NCI-H2029 (cell line): ENCODE measurements around the gene UTP20.

Experiments used
- DNase-seq: peaks from one replicate; lab custom pipeline; 2025; lab: John Stamatoyannopoulos, UW

Gene UTP20

GRCh38 chr12:101280006-101280505, at the start of gene UTP20:
Gene UTP20, plus strand, starts transcription at chr12:101280105. Its CDS starts 178 bp downstream, at chr12:101280283.
- DNase-seq = peak; percentile 89

DNA sequence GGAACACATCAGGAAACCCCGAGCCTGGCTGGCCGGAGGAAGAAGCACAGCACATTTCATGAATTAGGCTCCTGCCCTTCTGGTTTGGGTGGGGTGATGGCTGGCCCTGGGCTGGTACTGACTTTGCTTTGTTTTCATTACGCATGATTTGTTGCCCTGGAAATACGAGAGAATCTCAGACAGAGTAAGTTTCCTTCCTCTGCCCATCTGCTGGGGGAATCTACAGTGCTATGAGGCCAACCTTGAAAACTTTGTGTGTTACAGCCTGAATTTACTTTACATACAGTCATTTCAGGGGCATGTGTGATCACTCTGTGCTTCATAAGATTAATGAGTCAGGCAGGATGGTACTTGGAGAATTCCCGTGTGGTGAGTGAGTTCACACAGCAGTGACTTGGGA, 49.4 kb upstream of the UTP20 start:
- no peak for DNase-seq

GRCh38 chr12:101231636-101232035, 48.3 kb upstream of the UTP20 start:
- no peak for DNase-seq

GRCh38 chr12:101235686-101236085, 44.2 kb upstream of the UTP20 start:
- no peak for DNase-seq

- DNase-seq = no peak
Observed at GRCh38 chr12:101238306-101238705, 41.6 kb upstream of the UTP20 start.

- no peak for DNase-seq
Observed at GRCh38 chr12:101238800-101239329, 41.0 kb upstream of the UTP20 start.

- no peak for DNase-seq
Observed at GRCh38 chr12:101243074-101243473, 36.8 kb upstream of the UTP20 start.

DNA sequence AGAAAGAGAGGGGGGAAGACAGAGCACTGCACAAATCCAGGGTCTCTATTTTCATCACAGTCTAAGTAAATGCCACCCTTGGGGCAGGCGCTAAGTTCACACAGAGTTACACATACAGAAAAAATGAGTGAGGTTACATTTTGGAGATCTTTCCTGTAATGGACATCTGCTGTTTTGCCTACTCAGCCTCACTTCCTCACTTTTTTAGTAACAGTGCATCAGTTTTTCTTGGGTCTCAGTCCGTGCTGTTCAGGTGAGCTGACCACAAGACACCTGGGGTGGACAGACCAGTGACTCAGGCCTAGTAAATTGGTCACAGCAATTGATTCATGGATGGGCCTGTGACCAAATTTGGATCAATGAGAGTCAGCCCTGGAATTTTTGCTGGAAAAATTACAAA, 36.3 kb upstream of the UTP20 start:
- DNase-seq = no peak

DNA sequence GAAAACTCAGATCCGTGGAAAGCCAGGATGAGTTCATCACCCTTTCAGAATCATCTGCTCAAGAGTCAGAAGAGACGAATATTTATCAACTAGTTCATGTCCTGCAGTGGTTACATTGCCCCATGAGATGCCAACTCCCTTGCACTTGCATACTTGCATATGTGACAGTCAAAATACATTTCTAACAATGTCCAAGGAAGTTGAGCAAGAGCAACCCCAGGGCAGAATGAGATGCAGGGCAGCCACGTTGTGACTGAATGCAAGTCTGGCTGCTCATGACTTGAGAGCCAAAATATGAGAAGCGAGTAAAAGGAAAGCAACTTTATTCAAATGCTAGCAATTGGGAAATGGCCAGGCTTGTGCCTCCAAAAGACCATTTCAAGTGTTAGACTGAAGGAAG, 23.6 kb upstream of the UTP20 start:
- no peak for DNase-seq

GRCh38 chr12:101257357-101257756, 22.5 kb upstream of the UTP20 start:
- no peak for DNase-seq

DNA sequence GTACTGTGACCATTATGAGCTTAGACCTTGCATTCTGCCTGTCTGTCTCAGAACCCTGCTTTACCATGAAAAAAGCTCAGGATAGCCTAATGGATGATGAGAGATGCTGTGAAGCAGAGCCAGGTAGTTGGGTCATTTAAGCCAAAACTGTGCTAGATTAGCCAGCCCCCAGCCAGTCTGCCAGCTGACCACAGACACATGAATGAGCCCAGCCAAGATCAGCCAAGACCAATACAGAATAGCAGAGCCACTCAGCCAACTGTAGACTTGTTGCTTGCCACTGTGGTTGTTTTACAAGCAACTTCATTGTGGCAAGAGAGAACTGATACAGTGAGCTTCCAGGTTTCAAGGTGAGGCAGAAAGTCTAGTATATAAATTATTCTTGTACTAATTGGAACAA, 12.8 kb upstream of the UTP20 start:
- no peak for DNase-seq

GRCh38 chr12:101276433-101276832, 3.5 kb upstream of the UTP20 start:
- DNase-seq = no peak

DNA sequence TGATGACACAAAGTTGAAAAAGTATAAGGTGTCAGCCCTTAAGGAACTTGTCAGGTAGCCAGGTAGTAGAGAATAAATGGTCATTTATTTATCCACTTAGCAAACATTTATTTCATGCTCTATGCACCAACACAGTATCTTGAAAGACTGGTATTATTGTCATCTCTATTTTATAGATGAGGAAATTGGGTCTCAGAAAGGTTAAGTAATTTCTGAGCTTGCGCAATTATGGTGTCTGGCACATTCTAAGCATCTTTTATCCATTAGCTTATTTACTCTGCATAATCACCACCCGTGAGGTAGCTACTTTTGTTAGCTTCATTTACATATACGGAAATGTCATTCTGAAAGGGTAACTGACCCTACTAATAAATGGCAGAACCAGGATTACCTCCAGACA, 2.5 kb upstream of the UTP20 start:
- peak; percentile 32 for DNase-seq

DNA sequence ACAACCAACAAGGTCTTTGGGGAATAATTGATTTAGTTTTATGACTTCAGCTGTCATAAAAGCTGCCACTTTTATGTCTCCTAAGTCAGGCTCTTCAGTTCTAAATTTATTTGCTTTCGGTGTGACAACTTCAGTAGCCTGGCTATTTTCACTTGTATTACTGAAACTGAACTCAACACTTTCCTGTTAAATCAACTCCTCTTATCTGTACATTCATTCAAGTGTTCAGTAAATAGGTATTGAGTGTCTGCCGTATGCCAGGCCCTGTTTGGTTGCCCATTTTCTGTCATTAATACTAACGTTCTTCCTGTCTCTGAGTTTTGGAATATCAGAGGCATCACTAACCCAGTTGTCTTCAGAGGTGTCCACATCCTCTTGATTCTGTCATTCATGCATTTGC, 7.5 kb downstream of the UTP20 start:
- DNase-seq = peak; percentile 58

DNA sequence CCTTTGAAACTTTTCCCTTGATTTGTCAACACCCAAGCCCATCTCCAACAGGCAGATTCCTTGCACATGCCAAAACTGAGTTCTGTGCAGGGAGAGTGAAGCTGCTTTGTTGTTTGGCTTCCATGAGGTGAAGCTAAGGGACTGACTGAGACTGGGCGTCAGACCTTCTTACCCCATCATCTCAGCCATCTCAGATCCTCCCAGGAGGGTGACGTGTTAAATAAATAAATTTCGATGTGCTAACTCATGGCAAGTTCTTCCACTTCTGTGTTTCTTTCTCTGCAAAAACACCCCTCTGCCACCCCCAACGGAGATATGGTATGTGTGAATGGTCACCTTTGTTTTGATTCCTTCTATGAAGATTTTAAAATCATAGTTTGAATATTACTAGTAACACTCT, 17.8 kb downstream of the UTP20 start:
- DNase-seq = no peak

DNA sequence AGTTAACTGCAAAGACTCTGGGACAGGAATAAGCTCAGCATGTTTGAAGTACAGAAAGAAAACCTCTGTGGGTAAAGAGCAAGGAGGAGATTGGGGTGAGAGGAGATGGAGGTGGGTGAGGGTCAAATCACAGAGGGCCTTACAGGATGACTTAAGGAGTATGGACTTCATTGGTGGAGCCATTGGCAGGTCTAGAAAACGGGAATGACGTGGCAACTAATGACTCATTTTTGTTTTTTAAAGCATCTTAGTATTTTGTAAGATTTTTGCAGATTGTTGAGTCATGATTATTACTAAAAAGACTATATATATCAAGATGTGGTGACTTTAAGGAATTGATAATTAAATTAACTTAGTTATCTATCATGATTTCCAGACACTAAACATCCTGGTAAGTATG, 18.5 kb downstream of the UTP20 start:
- no peak for DNase-seq

DNA sequence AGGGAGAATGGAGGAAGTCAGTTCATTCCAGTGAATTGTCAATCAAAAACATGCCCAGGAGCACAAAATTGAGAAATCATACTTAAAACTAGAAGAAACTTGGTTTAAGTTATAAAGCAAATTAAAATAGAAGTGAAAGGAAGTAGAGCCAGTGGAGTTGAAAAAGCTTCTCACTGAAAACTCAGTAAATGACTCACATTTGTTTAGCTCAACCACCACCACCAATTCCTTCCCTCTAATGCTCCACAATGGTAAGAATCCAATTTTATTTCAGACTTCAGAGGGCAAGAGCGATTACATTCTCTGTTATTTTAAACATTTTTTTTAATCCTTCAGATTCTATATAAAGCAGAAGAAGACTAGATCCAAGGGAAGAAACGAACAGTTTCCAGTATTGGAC, 19.4 kb downstream of the UTP20 start:
- no peak for DNase-seq

- peak; percentile 43 for DNase-seq
Observed at GRCh38 chr12:101299931-101300330, 20.0 kb downstream of the UTP20 start.

GRCh38 chr12:101302741-101303140, 22.8 kb downstream of the UTP20 start:
- no peak for DNase-seq

DNA sequence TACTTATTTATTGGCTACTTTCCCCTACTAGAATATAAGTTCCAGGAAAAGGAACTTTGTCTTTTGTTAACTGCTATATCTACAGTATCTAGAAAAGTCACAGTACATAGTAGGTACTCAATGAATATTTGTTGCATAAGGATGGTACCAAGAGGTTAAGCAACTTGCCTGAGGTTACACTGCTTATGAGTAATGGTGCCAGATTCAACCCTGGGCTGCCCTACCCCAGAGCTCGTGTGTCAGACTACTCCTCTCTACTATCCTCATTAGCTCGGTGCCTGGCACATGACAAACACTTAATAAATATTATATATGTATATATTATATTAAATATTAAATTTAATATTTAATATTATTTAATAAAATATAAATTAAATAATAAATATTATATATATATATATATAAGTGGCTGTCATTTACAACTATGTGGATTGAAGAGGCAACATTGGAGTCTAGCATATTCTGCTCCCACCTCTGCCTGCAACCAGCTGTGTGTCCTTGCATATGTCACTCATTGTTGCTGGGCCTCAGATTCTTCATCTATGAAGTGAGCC, 25.4 kb downstream of the UTP20 start:
- DNase-seq = no peak

- no peak for DNase-seq
Observed at GRCh38 chr12:101305794-101306193, 25.9 kb downstream of the UTP20 start.

DNA sequence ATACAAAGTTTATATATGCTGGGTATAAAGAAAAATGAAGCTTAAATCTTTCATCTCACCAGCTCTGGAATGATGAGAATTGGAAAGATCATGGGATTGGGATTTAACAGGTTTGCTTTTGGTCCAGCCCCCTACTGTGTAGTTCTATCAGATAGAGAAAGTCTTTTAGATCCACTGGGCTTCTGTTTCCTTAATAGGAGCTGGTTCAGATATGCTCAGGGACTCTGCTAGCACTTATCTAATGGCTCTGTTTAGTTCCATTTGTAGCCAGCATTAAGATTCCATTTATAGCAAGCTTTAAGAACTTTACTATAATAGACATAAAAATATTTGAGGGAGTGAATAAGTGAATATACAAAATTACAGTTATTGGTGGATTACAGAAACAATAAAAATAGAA, 42.6 kb downstream of the UTP20 start:
- DNase-seq = no peak

DNA sequence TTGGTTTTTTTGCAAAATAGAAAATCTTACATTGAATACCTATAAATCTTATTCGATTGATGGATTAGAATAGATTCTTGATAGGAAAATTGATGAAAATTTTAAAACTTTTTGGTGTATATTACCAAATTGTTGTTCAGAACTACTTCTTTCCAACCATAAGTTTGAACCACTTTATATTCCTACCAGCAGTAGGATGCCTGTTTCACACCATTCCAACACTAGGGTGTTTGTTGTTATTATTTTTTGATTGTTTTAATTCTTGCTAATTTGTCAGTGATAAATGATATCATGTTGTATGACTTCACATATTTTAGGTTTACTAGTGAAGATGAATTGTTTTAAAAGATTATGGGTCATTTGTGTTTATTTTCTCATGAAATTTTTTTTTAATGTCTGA, 43.4 kb downstream of the UTP20 start:
- DNase-seq = no peak

GRCh38 chr12:101325590-101325989, 45.7 kb downstream of the UTP20 start:
- no peak for DNase-seq
